DOHH2 (cell line): ENCODE results near the gene SELENOF.

Experiments
- H3F3A ChIP-seq: fragments of 200-600 bp; sonication (generic), shearing (Covaris generic); 2 replicates; pipeline ENCODE4 v1.6.0; 2016; ENCODE audit warnings: antibody characterized with exemption, mild to moderate bottlenecking; ENCODE audit not compliant: control insufficient read depth, insufficient read depth
- H3K27ac ChIP-seq: fragments of 200-600 bp; sonication (generic); 2 replicates; pipeline ENCODE4 v1.5.1; 2014; ENCODE audit warnings: low read depth, mild to moderate bottlenecking, low read length, moderate library complexity
- H3K27me3 ChIP-seq: fragments of 200-600 bp; sonication (generic); 2 replicates; pipeline ENCODE4 v1.6.1; 2014; ENCODE audit warnings: mild to moderate bottlenecking, low read length, mixed read lengths; ENCODE audit not compliant: control insufficient read depth
- H3K36me3 ChIP-seq: fragments of 200-600 bp; sonication (generic); 2 replicates; pipeline ENCODE4 v1.6.1; 2014; ENCODE audit warnings: mild to moderate bottlenecking, low read length, moderate library complexity, mixed read lengths; ENCODE audit not compliant: control insufficient read depth
- H3K4me1 ChIP-seq: fragments of 200-600 bp; sonication (generic); 2 replicates; pipeline ENCODE4 v1.6.1; 2014; ENCODE audit warnings: mild to moderate bottlenecking, low read length, mixed read lengths; ENCODE audit not compliant: control insufficient read depth
- H3K4me2 ChIP-seq: fragments of 200-600 bp; sonication (generic); 2 replicates; pipeline ENCODE4 v1.6.0; 2014; ENCODE audit warnings: mild to moderate bottlenecking, low read length, moderate library complexity
- H3K4me3 ChIP-seq: fragments of 200-600 bp; sonication (generic); 2 replicates; pipeline ENCODE4 v1.5.1; 2014; ENCODE audit warnings: mild to moderate bottlenecking, low read length, mixed read lengths
- H3K79me2 ChIP-seq: fragments of 200-600 bp; sonication (generic); 2 replicates; pipeline ENCODE4 v1.6.1; 2014; ENCODE audit warnings: mild to moderate bottlenecking, low read length, mixed read lengths; ENCODE audit not compliant: control insufficient read depth
- H3K9me2 ChIP-seq: fragments of 200-600 bp; sonication (generic); replicated peaks from 2 replicates; pipeline ENCODE4 v1.6.1; 2014; ENCODE audit warnings: mild to moderate bottlenecking, low read length, mixed read lengths; ENCODE audit not compliant: control insufficient read depth
- H3K9me3 ChIP-seq: fragments of 200-600 bp; sonication (generic); 2 replicates; pipeline ENCODE4 v1.6.1; 2014; ENCODE audit warnings: antibody characterized with exemption, low read length, mixed read lengths; ENCODE audit not compliant: control insufficient read depth, insufficient read depth
- H4K20me1 ChIP-seq: fragments of 200-600 bp; sonication (generic); 2 replicates; pipeline ENCODE4 v1.6.0; 2014; ENCODE audit warnings: low read depth, mild to moderate bottlenecking, antibody characterized with exemption, low read length, moderate library complexity; ENCODE audit not compliant: control insufficient read depth, insufficient read depth
- EZH2phosphoT487 ChIP-seq: fragments of 200-600 bp; sonication (generic); IDR thresholded peaks from 2 replicates; pipeline ENCODE4 v1.6.1; 2017; ENCODE audit warnings: borderline replicate concordance, mild to moderate bottlenecking, antibody characterized with exemption, low read length, moderate library complexity, mixed read lengths
- TF ChIP-seq, protein P1 (sequence below): fragments of 200-600 bp; sonication (generic); IDR thresholded peaks from one replicate; pipeline ENCODE4 v1.5.1; 2014; ENCODE audit warnings: antibody characterized with exemption, mild to moderate bottlenecking, low read depth, low read length; ENCODE audit not compliant: poor library complexity, severe bottlenecking

Gene SELENOF

DNA sequence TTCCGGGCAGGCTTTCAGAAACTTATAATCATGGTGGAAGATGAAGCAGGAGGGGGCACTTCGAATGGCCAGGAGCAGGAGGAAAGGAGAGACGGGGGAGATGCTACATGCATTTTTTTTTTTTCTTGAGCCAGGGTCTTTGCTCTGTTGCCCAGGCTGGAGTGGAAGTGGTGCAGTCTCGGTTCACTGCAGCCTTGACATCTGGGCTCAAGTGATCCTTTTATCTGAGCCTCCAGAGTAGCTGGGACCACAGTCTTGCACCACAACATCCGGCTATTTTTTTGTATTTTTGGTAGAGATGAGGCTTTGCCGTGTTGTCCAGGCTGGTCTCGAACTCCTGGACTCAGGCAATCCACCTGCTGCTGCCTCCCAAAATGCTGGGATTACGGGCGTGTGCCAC is 61.6 kb downstream of the SELENOF start:
- no peaks in the 10 kb centered on the region for H3K9me3 ChIP-seq
- H3K4me1 ChIP-seq: peaks cover 34% of the 10 kb centered on the region
- no peaks in the 10 kb centered on the region for H4K20me1 ChIP-seq
- no peaks in the 10 kb centered on the region for H3K36me3 ChIP-seq
- TF ChIP-seq EZH2phosphoT487: no peak
- TF ChIP-seq, protein P1, sequence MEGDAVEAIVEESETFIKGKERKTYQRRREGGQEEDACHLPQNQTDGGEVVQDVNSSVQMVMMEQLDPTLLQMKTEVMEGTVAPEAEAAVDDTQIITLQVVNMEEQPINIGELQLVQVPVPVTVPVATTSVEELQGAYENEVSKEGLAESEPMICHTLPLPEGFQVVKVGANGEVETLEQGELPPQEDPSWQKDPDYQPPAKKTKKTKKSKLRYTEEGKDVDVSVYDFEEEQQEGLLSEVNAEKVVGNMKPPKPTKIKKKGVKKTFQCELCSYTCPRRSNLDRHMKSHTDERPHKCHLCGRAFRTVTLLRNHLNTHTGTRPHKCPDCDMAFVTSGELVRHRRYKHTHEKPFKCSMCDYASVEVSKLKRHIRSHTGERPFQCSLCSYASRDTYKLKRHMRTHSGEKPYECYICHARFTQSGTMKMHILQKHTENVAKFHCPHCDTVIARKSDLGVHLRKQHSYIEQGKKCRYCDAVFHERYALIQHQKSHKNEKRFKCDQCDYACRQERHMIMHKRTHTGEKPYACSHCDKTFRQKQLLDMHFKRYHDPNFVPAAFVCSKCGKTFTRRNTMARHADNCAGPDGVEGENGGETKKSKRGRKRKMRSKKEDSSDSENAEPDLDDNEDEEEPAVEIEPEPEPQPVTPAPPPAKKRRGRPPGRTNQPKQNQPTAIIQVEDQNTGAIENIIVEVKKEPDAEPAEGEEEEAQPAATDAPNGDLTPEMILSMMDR: no peak
- H3K9me2 ChIP-seq: no peaks in the 10 kb centered on the region
- H3K4me3 ChIP-seq: peak overlapping the region; percentile 75
- H3K4me2 ChIP-seq: peak overlapping the region; percentile 96
- H3K27me3 ChIP-seq: no peaks in the 10 kb centered on the region
- H3K79me2 ChIP-seq: no peaks in the 10 kb centered on the region
- peak overlapping the region; percentile 83 for H3K27ac ChIP-seq
- H3F3A ChIP-seq: peaks cover 10% of the 10 kb centered on the region

DNA sequence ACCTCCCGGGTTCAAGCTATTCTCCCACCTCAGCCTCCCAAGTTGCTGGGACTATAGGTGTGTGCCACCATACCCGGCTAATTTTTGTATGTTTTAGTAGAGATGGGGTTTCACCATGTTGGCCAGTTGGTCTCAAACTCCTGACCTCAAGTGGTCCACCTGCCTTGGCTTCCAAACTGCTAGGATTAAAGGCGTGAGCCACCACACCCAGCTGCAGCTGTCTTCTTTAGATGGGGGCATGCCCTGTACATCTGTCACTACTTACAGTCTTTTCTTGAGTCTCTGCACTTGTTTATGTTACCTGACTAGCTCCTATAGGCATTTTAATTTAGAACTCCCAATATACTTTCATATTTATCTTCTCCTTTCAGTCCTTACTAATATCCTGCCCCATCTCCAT is 64.2 kb downstream of the SELENOF start:
- Histone ChIP-seq H3K4me1 (peaks cover 30% of the 10 kb centered on the region), H3K27ac (no peak overlapping the region), H3K4me2 (no peak overlapping the region), H3K4me3 (no peak overlapping the region), H3K9me3 (no peaks in the 10 kb centered on the region), H3K27me3 (no peaks in the 10 kb centered on the region), H3F3A (peaks cover 10% of the 10 kb centered on the region), H4K20me1 (no peaks in the 10 kb centered on the region), H3K79me2 (no peaks in the 10 kb centered on the region), H3K36me3 (no peaks in the 10 kb centered on the region), H3K9me2 (no peaks in the 10 kb centered on the region)
- no peak for TF ChIP-seq EZH2phosphoT487
- TF ChIP-seq, protein P1: no peak

- Histone ChIP-seq H3K4me2 (no peak overlapping the region), H3K4me3 (no peak overlapping the region)
These were observed 65.3 kb downstream of the SELENOF start for GRCh38 chr1:86848654-86849053.

More at GRCh38 chr1:86848654-86849053, 65.3 kb downstream of the SELENOF start:
- no peaks in the 10 kb centered on the region for H3K36me3 ChIP-seq
- TF ChIP-seq, protein P1: no peak
- TF ChIP-seq EZH2phosphoT487: no peak
- H3K79me2 ChIP-seq: no peaks in the 10 kb centered on the region
- H3K27ac ChIP-seq: no peak overlapping the region
- no peaks in the 10 kb centered on the region for H3K27me3 ChIP-seq
- peaks cover 14% of the 10 kb centered on the region for H3F3A ChIP-seq
- no peaks in the 10 kb centered on the region for H3K9me3 ChIP-seq
- H3K4me1 ChIP-seq: peaks cover 25% of the 10 kb centered on the region
- H4K20me1 ChIP-seq: no peaks in the 10 kb centered on the region
- H3K9me2 ChIP-seq: no peaks in the 10 kb centered on the region
